ENCODE measurements around the gene SGTA. TPM values are rescaled to one million over a fixed set of nuclear protein-coding genes. Genes with fewer than 3 reads are reported as not detected.
"Not testable (repeated sequence)": the region's sequence is repeated elsewhere in the genome, so short reads cannot be mapped to it uniquely, and the experiment has no call there.

The SGTA gene
- total RNA-seq, 1 donor from 2014 or later, result 38.5 TPM

GRCh38 chr19:2720777-2721569 lies 62.1 kb downstream of the SGTA start, which contains the start of gene DIRAS1:
TSS of gene DIRAS1 (minus strand) at chr19:2721372. CDS start at chr19:2717806, 3,566 bp downstream.
- intact Hi-C loops (cut with DNase I), result no loop called here
- DNase-seq (ENCODE audit: low spot score) (no peak), ATAC-seq (no peak)

- no peak for ATAC-seq
- intact Hi-C loops (cut with DNase I), result no loop called here
Measured at GRCh38 chr19:2719920-2720776, 62.9 kb downstream of the SGTA start.

GRCh38 chr19:2719232-2719735 lies 63.8 kb downstream of the SGTA start:
- DNase-seq (ENCODE audit: low spot score) (no peak), ATAC-seq (no peak)
- intact Hi-C loops (cut with DNase I), result no loop called here

More at GRCh38 chr19:2719920-2720776, 62.9 kb downstream of the SGTA start:
- DNase-seq (ENCODE audit: low spot score), result no peak

GRCh38 chr19:2717638-2718541 lies 65.2 kb downstream of the SGTA start:
- no peak for DNase-seq (ENCODE audit: low spot score)
- no peak for ATAC-seq
- intact Hi-C loops (cut with DNase I), result no loop called here

DNA sequence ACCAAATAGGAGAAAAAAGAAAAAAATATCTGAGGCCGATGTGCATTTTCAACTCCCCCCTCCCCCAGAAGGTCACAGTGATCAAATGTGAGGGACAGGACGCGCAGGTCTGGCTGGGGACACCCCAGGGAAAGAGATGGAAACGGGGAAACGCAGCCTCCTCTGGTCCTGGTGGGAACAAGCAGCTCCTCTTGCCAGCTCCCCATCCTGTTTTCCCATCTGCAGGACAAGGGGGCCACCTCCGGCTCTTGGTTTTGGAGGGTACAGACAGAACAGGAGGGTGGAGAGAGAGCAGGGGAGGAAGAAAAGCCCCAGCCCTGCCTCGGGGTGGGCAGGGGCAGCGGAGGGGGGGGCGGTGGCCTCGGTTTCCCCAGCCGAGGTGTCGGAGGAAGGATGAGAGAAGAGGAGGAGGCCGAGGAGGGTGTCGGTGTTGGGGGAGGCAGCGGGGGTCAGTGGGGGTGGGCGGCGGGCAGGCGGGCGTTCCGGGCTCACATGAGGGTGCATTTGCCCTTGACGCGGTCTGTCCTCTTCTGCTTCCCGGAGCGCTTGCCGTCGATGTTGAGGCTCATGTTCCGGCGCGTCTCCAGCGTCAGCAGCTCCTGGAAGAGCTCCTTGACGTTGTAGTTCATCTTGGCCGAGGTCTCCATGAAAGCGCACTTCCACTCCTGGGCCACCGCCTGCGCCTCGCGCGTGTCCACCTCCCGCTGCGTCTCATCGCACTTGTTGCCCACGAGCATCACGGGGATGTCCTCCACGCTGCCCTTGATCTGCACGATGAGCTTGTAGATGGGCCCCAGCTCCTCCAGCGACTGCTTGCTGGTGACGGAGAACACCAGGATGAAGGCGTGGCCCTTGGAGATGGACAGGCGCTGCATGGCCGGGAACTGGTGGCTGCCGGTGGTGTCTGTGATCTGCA lies 66.1 kb downstream of the SGTA start:
- intact Hi-C loops (cut with DNase I), result no loop called here
- ATAC-seq (no peak), DNase-seq (ENCODE audit: low spot score) (no peak)

- ATAC-seq (no peak), DNase-seq (ENCODE audit: low spot score) (no peak)
- intact Hi-C loops (cut with DNase I), result no loop called here
Measured at GRCh38 chr19:2716275-2716650, 66.8 kb downstream of the SGTA start.

DNA sequence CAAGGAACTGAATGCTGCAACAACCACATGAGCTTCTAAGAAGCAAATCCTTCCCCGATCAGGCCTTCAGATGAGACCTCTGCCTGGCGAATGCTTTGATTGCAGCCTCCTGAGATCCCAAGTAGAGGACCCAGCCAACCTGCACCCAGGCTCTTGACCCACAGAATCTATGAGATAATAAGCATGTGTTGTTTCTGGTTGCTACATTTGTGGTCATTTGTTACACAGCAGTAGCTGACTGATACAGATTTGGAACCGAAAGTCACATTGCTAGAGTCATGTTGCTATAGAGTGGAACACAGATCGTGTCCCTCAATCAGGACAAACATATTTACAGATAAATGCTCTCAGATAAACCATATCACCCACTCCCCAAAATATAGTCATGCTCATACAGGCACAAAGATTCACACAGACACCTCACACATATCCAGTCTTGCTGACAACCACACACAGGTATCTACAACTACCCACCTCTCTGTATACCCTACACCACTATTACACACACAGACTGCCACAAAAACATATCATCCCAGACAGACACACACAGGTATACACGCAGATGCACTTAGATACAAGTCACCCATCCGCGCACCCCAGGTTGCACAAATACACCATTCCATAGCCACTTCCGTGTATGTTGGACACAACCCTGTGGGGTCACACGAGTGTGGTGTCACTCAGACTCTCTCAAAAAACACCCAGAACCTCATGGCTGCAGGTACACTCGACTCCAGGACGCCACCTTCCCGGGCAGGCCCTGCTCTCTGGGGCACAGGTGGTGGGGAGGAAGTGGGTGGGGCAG lies 67.4 kb downstream of the SGTA start:
- DNase-seq (ENCODE audit: low spot score) (no peak), ATAC-seq (no peak)
- intact Hi-C loops (cut with DNase I), result no loop called here

- intact Hi-C loops (cut with DNase I), result no loop called here
- DNase-seq (ENCODE audit: low spot score) (no peak), ATAC-seq (no peak)
Measured at GRCh38 chr19:2714531-2715269, 68.4 kb downstream of the SGTA start.

- DNase-seq (ENCODE audit: low spot score); intact Hi-C loops (cut with DNase I); ATAC-seq: not testable (repeated sequence)
Measured at GRCh38 chr19:2714102-2714501, 69.0 kb downstream of the SGTA start.

DNA sequence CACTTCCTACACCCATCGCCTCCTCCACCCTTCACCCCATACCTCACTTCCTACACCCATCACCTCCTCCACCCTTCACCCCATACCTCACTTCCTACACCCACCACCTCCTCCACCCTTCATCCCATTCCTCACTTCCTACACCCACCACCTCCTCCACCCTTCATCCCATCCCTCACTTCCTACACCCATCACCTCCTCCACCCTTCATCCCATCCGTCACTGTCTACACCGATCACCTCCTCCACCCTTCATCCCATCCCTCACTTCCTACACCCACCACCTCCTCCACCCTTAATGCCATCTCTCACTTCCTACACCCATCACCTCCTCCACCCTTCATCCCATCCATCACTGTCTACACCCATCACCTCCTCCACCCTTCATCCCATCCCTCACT lies 69.9 kb downstream of the SGTA start:
- ATAC-seq; DNase-seq (ENCODE audit: low spot score); intact Hi-C loops (cut with DNase I): not testable (repeated sequence)

GRCh38 chr19:2711875-2712205 lies 71.2 kb downstream of the SGTA start:
- ATAC-seq (no peak), DNase-seq (ENCODE audit: low spot score) (no peak)
- intact Hi-C loops (cut with DNase I), result no loop called here

GRCh38 chr19:2711172-2711874 lies 71.8 kb downstream of the SGTA start:
- ATAC-seq (no peak), DNase-seq (ENCODE audit: low spot score) (no peak)
- intact Hi-C loops (cut with DNase I), result no loop called here

GRCh38 chr19:2706251-2706650 lies 76.8 kb downstream of the SGTA start:
- DNase-seq (ENCODE audit: low spot score) (no peak), ATAC-seq (no peak)
- intact Hi-C loops (cut with DNase I), result no loop called here
